SW480 (cell line): ENCODE results near the gene TSPYL4.

ENCODE experiments used
- DNase-seq: peaks from one replicate; pipeline ENCODE4 v3.0.0-alpha.2; 2016; ENCODE audit warnings: low spot score

The TSPYL4 gene

GRCh38 chr6:116268589-116269293, 14.9 kb upstream of the TSPYL4 start:
- DNase-seq: peak; percentile 79

GRCh38 chr6:116267836-116268588, 14.1 kb upstream of the TSPYL4 start:
- DNase-seq: no peak

GRCh38 chr6:116266803-116267202, 12.9 kb upstream of the TSPYL4 start:
- DNase-seq: no peak

GRCh38 chr6:116265041-116265829, 11.4 kb upstream of the TSPYL4 start:
- DNase-seq: no peak

- no peak for DNase-seq
Measured at GRCh38 chr6:116263353-116263752, 9.5 kb upstream of the TSPYL4 start.

GRCh38 chr6:116258520-116258919, 4.6 kb upstream of the TSPYL4 start:
- DNase-seq: no peak

GRCh38 chr6:116256694-116257093, 2.8 kb upstream of the TSPYL4 start:
- no peak for DNase-seq

- DNase-seq: no peak
Measured at GRCh38 chr6:116255246-116255800, 1.4 kb upstream of the TSPYL4 start.

- no peak for DNase-seq
Measured at GRCh38 chr6:116254297-116255056, 602 bp upstream of the TSPYL4 start.

GRCh38 chr6:116253188-116253504, 729 bp downstream of the TSPYL4 start:
- DNase-seq: no peak

- no peak for DNase-seq
Measured at GRCh38 chr6:116251568-116252384, 2.1 kb downstream of the TSPYL4 start.

- DNase-seq: no peak
Measured at GRCh38 chr6:116248577-116248976, 5.3 kb downstream of the TSPYL4 start.

- no peak for DNase-seq
Measured at GRCh38 chr6:116247285-116247684, 6.6 kb downstream of the TSPYL4 start.

GRCh38 chr6:116246089-116246488, 7.8 kb downstream of the TSPYL4 start:
- no peak for DNase-seq

- no peak for DNase-seq
Measured at GRCh38 chr6:116244284-116244683, 9.6 kb downstream of the TSPYL4 start.

GRCh38 chr6:116239856-116240255, 14.0 kb downstream of the TSPYL4 start:
- no peak for DNase-seq

- DNase-seq: no peak
Measured at GRCh38 chr6:116239256-116239655, 14.6 kb downstream of the TSPYL4 start.

GRCh38 chr6:116238083-116238482, 15.8 kb downstream of the TSPYL4 start:
- no peak for DNase-seq

GRCh38 chr6:116234689-116235088, 19.2 kb downstream of the TSPYL4 start:
- no peak for DNase-seq

GRCh38 chr6:116229287-116229913, 24.5 kb downstream of the TSPYL4 start:
- DNase-seq: no peak

GRCh38 chr6:116223355-116223754, 30.5 kb downstream of the TSPYL4 start:
- no peak for DNase-seq
